Cardiac septum (tissue), 1 donor: ENCODE data around the gene LY6G6D. TPM values are rescaled to one million over a fixed set of nuclear protein-coding genes. Genes with fewer than 3 reads are reported as not detected.

Experiments used
- DNase-seq: peaks from one replicate; pipeline ENCODE4 v3.0.0-alpha.2; 2020; ENCODE audit warnings: low spot score
- intact Hi-C: fragments of 100-400 bp; cut with DNase I; formaldehyde crosslinking; loops from one replicate; pipeline ENCODE4 v1.14.0; 2022
- total RNA-seq: library from RNA; stranded (reverse); fragmentation: NEBNext Ultra II Directional; extraction: Animal tissue kit (Norgen Biotek cat#: 25700); gene quantifications from one replicate; pipeline ENCODE4 v1.2.1, GENCODE V29; 2021
- donor health status: DM: no; HTN: no; CAD: no.

Gene LY6G6D
- total RNA-seq, 1 donor from 2014 or later = not detected

GRCh38 chr6:31729515-31729978 lies 14.4 kb downstream of the LY6G6D start:
- DNase-seq = peak; percentile 96
- intact Hi-C loops = loop anchor here (2.0 to 5.0 kb wide), 3 partner anchors 27 to 105 kb away; partner anchors contain the start of genes ABHD16A and SAPCD1

GRCh38 chr6:31729979-31730630 lies 15.0 kb downstream of the LY6G6D start:
- intact Hi-C loops = loop anchor here (2.0 to 5.0 kb wide), 3 partner anchors 27 to 105 kb away; partner anchors contain the start of genes ABHD16A and SAPCD1
- peak; percentile 95 for DNase-seq

- DNase-seq = no peak
- intact Hi-C loops = no loop called here
Observed at GRCh38 chr6:31730631-31731086, 15.5 kb downstream of the LY6G6D start.

GRCh38 chr6:31732029-31732428 lies 16.9 kb downstream of the LY6G6D start:
- intact Hi-C loops = no loop called here
- no peak for DNase-seq

GRCh38 chr6:31733734-31734133 lies 18.6 kb downstream of the LY6G6D start:
- intact Hi-C loops = no loop called here

GRCh38 chr6:31734247-31734820 lies 19.2 kb downstream of the LY6G6D start:
- DNase-seq = no peak
- intact Hi-C loops = no loop called here

More at GRCh38 chr6:31733734-31734133, 18.6 kb downstream of the LY6G6D start:
- DNase-seq = no peak

GRCh38 chr6:31734821-31735406 lies 19.8 kb downstream of the LY6G6D start:
- intact Hi-C loops = loop anchor here (5.0 kb wide), 1 partner anchor 62 kb away; the partner anchor contains the start of gene VARS1
- DNase-seq = peak; percentile 86

- peak; percentile 95 for DNase-seq
- intact Hi-C loops = loop anchor here (5.0 kb wide), 1 partner anchor 61 kb away; the partner anchor contains the start of gene VARS1
Observed at GRCh38 chr6:31736021-31736767, 21.0 kb downstream of the LY6G6D start, which contains the start of gene CLIC1. Gene CLIC1, minus strand, starts transcription at chr6:31736530. Its CDS starts 230 bp downstream, at chr6:31736300.

GRCh38 chr6:31736768-31737314 lies 21.7 kb downstream of the LY6G6D start:
- no peak for DNase-seq
- intact Hi-C loops = loop anchor here (5.0 kb wide), 1 partner anchor 60 kb away; the partner anchor contains the start of gene VARS1

- DNase-seq = no peak
- intact Hi-C loops = loop anchor here (5.0 kb wide), 1 partner anchor 60 kb away; the partner anchor contains the start of gene VARS1
Observed at GRCh38 chr6:31737315-31737990, 22.3 kb downstream of the LY6G6D start.

GRCh38 chr6:31737991-31738979 lies 23.1 kb downstream of the LY6G6D start:
- peak; percentile 88 for DNase-seq
- intact Hi-C loops = loop anchor here (5.0 kb wide), 1 partner anchor 59 kb away; the partner anchor contains the start of gene VARS1

GRCh38 chr6:31739639-31740396 lies 24.7 kb downstream of the LY6G6D start, which contains the start of gene MSH5:
Gene MSH5, plus strand, starts transcription at chr6:31740005. Its CDS starts 462 bp downstream, at chr6:31740467.
- peak; percentile 99 for DNase-seq
- intact Hi-C loops = loop anchor here (5.0 kb wide), 1 partner anchor 57 kb away; the partner anchor contains the start of gene VARS1

- intact Hi-C loops = no loop called here
- no peak for DNase-seq
Observed at GRCh38 chr6:31740397-31741223, 25.5 kb downstream of the LY6G6D start.

GRCh38 chr6:31741815-31742214 lies 26.7 kb downstream of the LY6G6D start:
- no peak for DNase-seq
- intact Hi-C loops = no loop called here

GRCh38 chr6:31742894-31743293 lies 27.7 kb downstream of the LY6G6D start:
- intact Hi-C loops = no loop called here
- DNase-seq = no peak

GRCh38 chr6:31744422-31744821 lies 29.3 kb downstream of the LY6G6D start:
- intact Hi-C loops = no loop called here
- DNase-seq = no peak
